ENCODE results near the gene A2ML1.

- TF ChIP-seq POLR2A (IDR thresholded peaks at IDR 0.05) (no peak), CTCF (IDR thresholded peaks at IDR 0.05) (no peak), POLR2AphosphoS5 (IDR thresholded peaks at IDR 0.05) (no peak), EP300 (IDR thresholded peaks at IDR 0.05) (no peak)
Measured at GRCh38 chr12:8866429-8866828, 44.0 kb downstream of the A2ML1 start.
